ENCODE data around the gene NCAM1. TPM values are rescaled to one million over a fixed set of nuclear protein-coding genes. Genes with fewer than 3 reads are reported as not detected.
A peak's percentile ranks its signal among the peaks of the same experiment; 100 is the strongest.

Gene NCAM1
- total RNA-seq, 1 experiment from 2014 or later = 5.9 TPM

GRCh38 chr11:113295993-113296392, 334.8 kb downstream of the NCAM1 start:
- no peak overlapping the region for H3K4me3 Mint-ChIP-seq
- POLR2A ChIA-PET = no interaction called here
- ATAC-seq = no peak

DNA sequence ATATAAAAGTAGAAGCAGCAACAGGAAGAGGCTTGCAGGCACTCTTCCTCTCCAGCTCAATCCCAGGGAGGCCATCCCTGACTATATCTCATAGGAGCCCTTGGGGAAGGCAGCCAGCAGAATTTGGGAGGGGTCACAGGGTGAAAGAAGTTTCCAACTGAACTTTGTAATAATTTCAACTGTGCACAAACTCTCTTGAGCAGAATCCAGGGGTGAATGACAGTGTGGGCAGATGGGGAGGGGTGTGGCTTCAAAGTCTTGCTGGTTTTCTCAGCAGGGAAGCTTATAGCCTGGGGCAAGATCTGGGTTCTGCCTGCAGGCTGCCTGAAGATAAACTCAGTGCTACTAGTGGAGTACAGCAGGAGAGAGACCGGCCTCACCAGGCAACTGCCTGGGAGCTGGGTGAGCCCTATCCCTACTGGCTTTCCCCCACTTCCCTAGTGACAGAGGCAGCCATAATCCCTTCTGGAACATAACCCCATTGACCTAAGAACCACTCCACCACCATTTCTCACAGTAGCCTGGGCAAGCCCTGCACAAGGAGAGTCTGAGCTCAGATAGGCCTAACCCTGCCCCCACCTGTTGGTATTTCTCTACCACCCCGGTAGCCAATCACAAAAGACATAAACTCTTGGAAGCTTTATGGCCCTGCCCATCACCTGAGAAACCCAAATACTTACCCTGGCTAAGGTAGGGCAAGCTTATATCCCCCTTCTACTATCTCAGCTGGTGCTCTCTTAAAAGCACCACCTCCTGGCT, 335.4 kb downstream of the NCAM1 start:
- POLR2A ChIA-PET = no interaction called here
- DNase-seq (ENCODE audit: low spot score) = no peak
- peaks cover 4% of the 10 kb centered on the region; the same call in 1 of the 2 replicates for H3K9me3 Mint-ChIP-seq
- peaks cover 18% of the 10 kb centered on the region for H3K4me1 Mint-ChIP-seq
- CTCF ChIA-PET = interaction anchor here (0.6 to 1.3 kb wide), 6 partner anchors 179 to 710 kb away, joined by 3 to 4 read pairs (median 4); partner anchors contain the start of genes DRD2 and ZW10
- no peak overlapping the region for H3K27ac Mint-ChIP-seq
- H3K36me3 Mint-ChIP-seq = no peaks in the 10 kb centered on the region
- no peaks in the 10 kb centered on the region; the same call in 1 of the 2 replicates for H3K27me3 Mint-ChIP-seq (ENCODE audit: low read depth)
- ATAC-seq = peak; percentile 78
- no peak overlapping the region for H3K4me3 Mint-ChIP-seq
- TF ChIP-seq MYBL2 (CRISPR knock-in tag; IDR thresholded peaks at IDR 0.05) (no peak), ZNF121 (CRISPR knock-in tag; IDR thresholded peaks at IDR 0.05) (no peak), HMGXB4 (CRISPR knock-in tag; IDR thresholded peaks at IDR 0.05) (no peak), CDX4 (CRISPR knock-in tag; IDR thresholded peaks at IDR 0.05; ENCODE audit: borderline replicate concordance) (no peak), SMAD4 (CRISPR knock-in tag; IDR thresholded peaks at IDR 0.05) (no peak)

More at GRCh38 chr11:113295993-113296392, 334.8 kb downstream of the NCAM1 start:
- Mint-ChIP-seq H3K27ac (no peak overlapping the region), H3K9me3 (peaks cover 4% of the 10 kb centered on the region; the same call in 1 of the 2 replicates), H3K4me1 (peaks cover 18% of the 10 kb centered on the region), H3K27me3 (ENCODE audit: low read depth) (no peaks in the 10 kb centered on the region; the same call in 1 of the 2 replicates), H3K36me3 (no peaks in the 10 kb centered on the region)
- DNase-seq (ENCODE audit: low spot score) = no peak
- TF ChIP-seq OVOL2 (CRISPR knock-in tag; IDR thresholded peaks at IDR 0.05; ENCODE audit: borderline replicate concordance) = no peak
- no peak for TF ChIP-seq NFYB (CRISPR knock-in tag; conservative IDR thresholded peaks at IDR 0.05; ENCODE audit: low read depth)
- TF ChIP-seq ZMAT4 (CRISPR knock-in tag; IDR thresholded peaks at IDR 0.05) = no peak
- no peak for TF ChIP-seq SP1 (CRISPR knock-in tag; conservative IDR thresholded peaks at IDR 0.05)
- no peak for TF ChIP-seq JUN (CRISPR knock-in tag; IDR thresholded peaks at IDR 0.05)
- TF ChIP-seq, protein P1, sequence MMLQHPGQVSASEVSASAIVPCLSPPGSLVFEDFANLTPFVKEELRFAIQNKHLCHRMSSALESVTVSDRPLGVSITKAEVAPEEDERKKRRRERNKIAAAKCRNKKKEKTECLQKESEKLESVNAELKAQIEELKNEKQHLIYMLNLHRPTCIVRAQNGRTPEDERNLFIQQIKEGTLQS (CRISPR knock-in tag; conservative IDR thresholded peaks at IDR 0.05) = no peak
- no peak for TF ChIP-seq MLX (CRISPR knock-in tag; IDR thresholded peaks at IDR 0.05)
- no peak for TF ChIP-seq ATF2 (CRISPR knock-in tag; IDR thresholded peaks at IDR 0.05; ENCODE audit: borderline replicate concordance, low read depth)
- TF ChIP-seq ZNF121 (CRISPR knock-in tag; IDR thresholded peaks at IDR 0.05) = no peak
- no peak for TF ChIP-seq AFF4 (CRISPR knock-in tag; IDR thresholded peaks at IDR 0.05; ENCODE audit: borderline replicate concordance)
- no peak for TF ChIP-seq GABPB1 (CRISPR knock-in tag; IDR thresholded peaks at IDR 0.05)
- CTCF ChIA-PET = interaction anchor here (0.6 to 1.3 kb wide), 3 partner anchors 179 to 708 kb away, joined by 3 to 4 read pairs (median 3); partner anchors contain the start of genes DRD2 and ZW10
